ENCODE data around the gene ABO.
"Not testable (repeated sequence)": the region's sequence is repeated elsewhere in the genome, so short reads cannot be mapped to it uniquely, and the experiment has no call there.

The ABO gene

GRCh38 chr9:133250741-133251170 lies 24.2 kb downstream of the ABO start:
- Histone ChIP-seq H3K27ac (no peak overlapping the region), H3K4me3 (no peak overlapping the region)

GRCh38 chr9:133249337-133249736 lies 25.7 kb downstream of the ABO start:
- Histone ChIP-seq H3K4me3 (no peak overlapping the region), H3K27ac (no peak overlapping the region)

GRCh38 chr9:133248726-133249295 lies 26.2 kb downstream of the ABO start:
- Histone ChIP-seq H3K27ac (no peak overlapping the region), H3K4me3 (no peak overlapping the region)

- Histone ChIP-seq H3K4me3 (no peak overlapping the region), H3K27ac (no peak overlapping the region)
Measured at GRCh38 chr9:133247632-133248031, 27.4 kb downstream of the ABO start.

GRCh38 chr9:133246991-133247390 lies 28.0 kb downstream of the ABO start:
- Histone ChIP-seq H3K4me3 (no peak overlapping the region), H3K27ac (no peak overlapping the region)

GRCh38 chr9:133246562-133246961 lies 28.4 kb downstream of the ABO start:
- no peak overlapping the region for H3K4me3 ChIP-seq
- no peak overlapping the region for H3K27ac ChIP-seq

GRCh38 chr9:133242991-133243390 lies 32.0 kb downstream of the ABO start:
- no peak overlapping the region for H3K4me3 ChIP-seq
- no peak overlapping the region for H3K27ac ChIP-seq

- no peak overlapping the region for H3K4me3 ChIP-seq
- H3K27ac ChIP-seq, result no peak overlapping the region
Measured at GRCh38 chr9:133242241-133242640, 32.8 kb downstream of the ABO start.

- H3K4me3 ChIP-seq, result peak overlapping the region in 1 of 7 experiments; percentile 23
- H3K27ac ChIP-seq, result peak overlapping the region in 7 of 21 experiments; percentile 59 to 88 (median 72)
Measured at GRCh38 chr9:133239533-133240090, 35.4 kb downstream of the ABO start.

GRCh38 chr9:133238851-133239532 lies 36.0 kb downstream of the ABO start:
- H3K27ac ChIP-seq, result peak overlapping the region in 16 of 21 experiments; percentile 1 to 88 (median 72)

GRCh38 chr9:133238272-133238850 lies 36.6 kb downstream of the ABO start:
- Histone ChIP-seq H3K4me3 (peak overlapping the region in 4 of 7 experiments; percentile 15 to 32 (median 21)), H3K27ac (peak overlapping the region in 18 of 21 experiments; percentile 27 to 88 (median 72))

More at GRCh38 chr9:133238851-133239532, 36.0 kb downstream of the ABO start:
- peak overlapping the region in 4 of 7 experiments; percentile 15 to 32 (median 21) for H3K4me3 ChIP-seq

- Histone ChIP-seq H3K27ac (peak overlapping the region in 19 of 21 experiments; percentile 15 to 88 (median 71)), H3K4me3 (no peak overlapping the region)
Measured at GRCh38 chr9:133237035-133237731, 37.8 kb downstream of the ABO start.

GRCh38 chr9:133236291-133237034 lies 38.5 kb downstream of the ABO start:
- not testable (repeated sequence) for H3K4me3 ChIP-seq
- peak overlapping the region in 19 of 21 experiments; percentile 15 to 88 (median 67) for H3K27ac ChIP-seq

- Histone ChIP-seq H3K4me3 (no peak overlapping the region), H3K27ac (no peak overlapping the region)
Measured at GRCh38 chr9:133235549-133236222, 39.3 kb downstream of the ABO start.

- peak overlapping the region in 2 of 21 experiments; percentile 29 to 60 for H3K27ac ChIP-seq
- no peak overlapping the region for H3K4me3 ChIP-seq
Measured at GRCh38 chr9:133234577-133235322, 40.3 kb downstream of the ABO start.

- H3K4me3 ChIP-seq, result no peak overlapping the region
- H3K27ac ChIP-seq, result peak overlapping the region in 2 of 21 experiments; percentile 29 to 60
Measured at GRCh38 chr9:133233681-133234432, 41.1 kb downstream of the ABO start.

GRCh38 chr9:133231934-133232568 lies 43.0 kb downstream of the ABO start:
- not testable (repeated sequence) for H3K4me3 ChIP-seq, H3K27ac ChIP-seq
